Adrenal gland (tissue), 5 donors: ENCODE measurements around the gene HLA-DQA1.

Experiments used
- CTCF ChIP-seq, 6 experiments: fragments of 450-650 bp in 4 of 6; fragments of 200-600 bp in 2 of 6; sonication (generic) in 1 of 6; IDR thresholded peaks; 1 replicate in 5 of 6; 2 replicates in 1 of 6; pipeline versions ENCODE4 v1.5.1 to v1.8.0; 2016 to 2021; ENCODE audit warnings: antibody characterized with exemption in 6 of 6, mild to moderate bottlenecking in 2 of 6, moderate library complexity in 1 of 6
- POLR2A ChIP-seq, 2 donors: fragments of 450-650 bp; IDR thresholded peaks; one replicate each; pipeline ENCODE4 v1.6.1; 2017; ENCODE audit warnings: antibody characterized with exemption in 2 of 2, mild to moderate bottlenecking in 2 of 2, moderate library complexity in 1 of 2
- donor health status: DM: no; HTN: no; CAD: no.

GRCh38 chr6:32662836-32663235 is 25.6 kb downstream of the HLA-DQA1 start:
- TF ChIP-seq POLR2A (IDR thresholded peaks at IDR 0.05) (no peak), CTCF (IDR thresholded peaks at IDR 0.05) (no peak)
